IPS-20b (cell line): ENCODE measurements around the gene DHX29.

ENCODE experiments used
- H3K27ac ChIP-seq: one replicate; pipeline ENCODE4 v1.5.1; 2013; ENCODE audit warnings: low read length
- H3K27me3 ChIP-seq: 2 replicates; pipeline ENCODE4 v1.6.1; 2013; ENCODE audit warnings: mild to moderate bottlenecking, low read length, inconsistent platforms; ENCODE audit not compliant: insufficient read depth
- H3K36me3 ChIP-seq: 2 replicates; pipeline ENCODE4 v1.6.1; 2013; ENCODE audit warnings: low read depth, mild to moderate bottlenecking, inconsistent platforms, low read length, moderate library complexity; ENCODE audit not compliant: insufficient read depth
- H3K4me1 ChIP-seq: 2 replicates; pipeline ENCODE4 v1.6.1; 2013; ENCODE audit warnings: mild to moderate bottlenecking, control low read depth, inconsistent platforms, low read length, moderate library complexity; ENCODE audit not compliant: insufficient read depth
- H3K4me3 ChIP-seq: 2 replicates; pipeline ENCODE4 v1.5.1; 2013; ENCODE audit warnings: mild to moderate bottlenecking, low read length, inconsistent platforms
- H3K9ac ChIP-seq: 2 replicates; pipeline ENCODE4 v1.6.1; 2013; ENCODE audit warnings: low read depth, mild to moderate bottlenecking, inconsistent platforms, low read length, moderate library complexity
- H3K9me3 ChIP-seq: 2 replicates; pipeline ENCODE4 v1.6.1; 2013; ENCODE audit warnings: mild to moderate bottlenecking, low read depth, low read length, inconsistent platforms; ENCODE audit not compliant: insufficient read depth

Gene DHX29

DNA sequence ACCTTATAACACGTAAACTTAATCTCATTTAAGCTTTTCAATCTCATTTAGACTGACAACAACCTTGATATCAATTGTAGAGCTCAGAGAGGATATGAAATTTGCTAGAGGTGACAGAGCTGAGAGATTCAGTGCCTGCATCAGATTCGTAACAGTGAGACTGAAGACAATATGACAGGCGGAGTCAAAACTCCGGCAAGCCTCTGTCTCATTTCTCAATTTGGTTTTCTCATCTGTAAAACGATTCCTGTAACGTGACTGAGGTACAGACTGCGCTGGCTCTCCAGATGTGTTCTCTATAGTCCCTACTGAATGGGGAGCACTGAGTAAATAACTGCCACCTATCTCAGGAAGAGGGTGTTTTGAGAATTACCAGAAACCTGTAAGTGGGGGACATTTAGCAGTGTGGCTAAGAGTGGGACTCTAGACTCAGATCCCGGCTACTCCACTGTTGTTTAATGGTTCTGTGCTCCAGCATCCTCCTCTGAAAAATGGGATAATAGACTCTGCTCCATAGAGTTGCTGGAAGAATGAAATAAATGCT lies 77.3 kb downstream of the DHX29 start:
- Histone ChIP-seq H3K27ac (no peak overlapping the region), H3K27me3 (peaks cover 100% of the 10 kb centered on the region), H3K4me3 (no peak overlapping the region), H3K9ac (no peak overlapping the region), H3K36me3 (no peaks in the 10 kb centered on the region), H3K4me1 (peaks cover 7% of the 10 kb centered on the region), H3K9me3 (peaks cover 16% of the 10 kb centered on the region; the same call in 1 of the 2 replicates)

DNA sequence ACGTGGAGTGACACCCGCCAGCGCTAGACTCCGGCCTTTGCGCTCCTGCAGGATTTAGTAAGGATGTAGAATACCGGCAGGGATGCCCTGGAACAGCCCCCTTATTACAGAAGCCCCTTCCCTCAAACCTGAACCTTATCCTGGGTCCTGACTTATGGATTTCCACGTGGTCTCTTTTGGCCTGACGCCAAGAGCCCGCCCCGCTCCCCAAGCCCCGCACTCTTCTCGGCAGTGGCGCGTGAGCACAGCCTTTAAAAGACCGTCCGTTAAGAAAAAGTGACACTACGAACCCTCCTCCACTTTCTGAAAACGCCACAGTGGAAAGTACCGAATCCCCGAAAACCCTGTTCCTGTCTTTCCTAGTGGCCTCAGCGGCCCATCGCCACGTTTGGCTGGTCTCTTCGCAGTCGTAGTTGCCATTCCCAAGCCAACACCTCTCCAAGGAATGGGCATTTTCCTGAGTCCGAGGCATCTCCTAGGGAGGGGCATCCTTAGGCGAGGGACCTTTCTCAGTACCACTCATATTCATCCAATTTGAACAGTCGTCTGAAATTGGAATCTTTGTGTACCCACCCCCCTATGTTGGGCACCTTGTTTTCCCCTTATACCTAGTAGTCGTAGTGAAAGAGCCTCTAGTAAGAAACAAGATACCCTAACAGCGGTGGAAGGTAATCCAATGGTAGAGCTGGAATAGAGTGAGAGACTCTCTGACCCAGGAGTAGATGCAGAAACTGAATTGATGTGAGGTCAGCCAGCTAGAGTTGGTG lies 79.6 kb downstream of the DHX29 start:
- Histone ChIP-seq H3K9ac (no peak overlapping the region), H3K27ac (no peak overlapping the region), H3K36me3 (no peaks in the 10 kb centered on the region), H3K4me3 (peak overlapping the region; percentile 63), H3K9me3 (peaks cover 17% of the 10 kb centered on the region; the same call in 1 of the 2 replicates), H3K4me1 (peaks cover 3% of the 10 kb centered on the region; the same call in 1 of the 2 replicates), H3K27me3 (peaks cover 100% of the 10 kb centered on the region)

DNA sequence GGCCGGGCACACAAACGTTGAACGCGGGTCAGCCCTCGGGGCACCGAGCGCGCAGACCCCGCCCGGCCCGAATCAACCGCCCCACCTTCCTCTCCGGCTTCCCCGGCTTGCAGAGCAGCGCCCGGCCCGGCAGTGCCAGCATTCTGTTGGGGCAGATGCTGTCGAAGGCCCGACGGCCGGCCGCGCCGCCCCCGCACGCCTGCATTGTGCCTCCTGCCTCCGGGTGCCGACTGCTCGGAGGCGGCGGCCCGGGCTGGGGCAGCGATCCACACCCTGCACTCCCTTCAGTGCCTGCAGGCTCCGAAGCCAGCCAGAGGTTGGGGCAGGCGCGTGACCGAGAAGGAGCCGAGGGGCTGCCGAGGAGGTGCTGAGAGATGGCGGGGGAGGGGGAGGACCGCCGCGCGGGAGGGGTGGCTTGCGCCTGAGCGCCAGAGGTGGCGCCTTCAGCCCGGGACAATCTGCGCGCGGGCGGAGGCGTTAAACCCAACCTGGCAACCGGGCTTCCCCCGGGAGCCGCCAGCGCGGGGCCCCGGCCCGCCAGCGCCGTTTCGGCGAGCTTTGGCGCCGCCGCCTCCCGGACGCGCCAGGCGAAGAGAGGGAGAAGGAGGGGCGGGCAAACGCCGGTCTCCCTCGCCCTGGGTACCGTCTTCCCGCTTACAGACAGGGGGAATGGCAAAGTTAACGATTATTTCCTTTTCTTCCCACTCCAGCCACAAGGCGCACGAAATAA lies 80.4 kb downstream of the DHX29 start, which contains the start of gene MCIDAS:
Gene MCIDAS (minus strand): TSS at position 382 of the 730 bp plus-strand sequence. CDS start 177 bp downstream, at position 205.
- Histone ChIP-seq H3K27me3 (peaks cover 100% of the 10 kb centered on the region), H3K27ac (no peak within 1 kb of the TSS), H3K4me1 (peaks cover 3% of the 10 kb centered on the region; the same call in 1 of the 2 replicates), H3K36me3 (no peaks in the 10 kb centered on the region), H3K9me3 (peaks cover 22% of the 10 kb centered on the region; the same call in 1 of the 2 replicates), H3K4me3 (peak within 1 kb of the TSS; percentile 63), H3K9ac (no peak within 1 kb of the TSS)

DNA sequence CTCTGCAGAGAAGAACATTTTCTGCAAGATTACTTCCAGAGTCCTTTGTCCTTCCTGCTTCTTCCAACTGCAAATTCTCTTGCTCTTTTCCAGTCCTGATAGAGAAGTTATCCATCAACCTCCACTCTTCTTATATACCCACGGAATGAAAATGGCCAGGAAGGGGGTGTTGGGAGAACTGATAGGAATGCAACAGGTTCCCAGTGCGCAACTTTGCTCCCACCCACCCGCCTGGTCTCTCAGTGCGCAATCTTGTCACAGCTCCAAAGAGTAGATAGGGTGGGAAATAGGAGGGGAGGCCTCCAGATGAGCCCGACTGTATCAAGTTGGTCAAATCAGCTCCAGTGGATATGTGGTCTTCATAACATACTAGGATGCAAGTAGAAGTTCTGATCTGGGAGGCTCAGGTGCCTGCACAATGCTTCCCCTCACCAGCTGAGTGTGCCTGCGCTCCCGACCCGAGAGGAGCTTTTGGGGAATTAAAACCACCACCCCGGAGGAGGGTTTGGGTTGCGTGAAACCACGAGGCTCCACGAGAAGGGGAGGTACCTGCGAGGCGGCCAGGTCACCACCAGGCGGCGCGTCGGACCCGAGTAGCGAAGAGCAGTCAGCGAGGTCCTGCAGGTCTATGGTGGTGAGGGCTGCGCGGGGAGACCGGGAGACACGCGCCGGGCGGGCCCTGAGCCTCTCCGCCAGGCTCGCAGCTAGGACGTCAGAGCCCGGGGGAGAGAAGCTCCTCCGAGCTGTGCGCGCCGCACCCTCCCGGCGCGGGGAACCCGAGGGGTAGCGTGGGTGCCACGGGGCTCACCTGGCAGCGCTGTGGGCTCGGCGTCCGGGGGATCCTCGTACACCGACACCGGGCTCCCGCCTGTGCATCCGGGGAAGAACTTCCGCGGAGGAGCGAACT lies 81.2 kb downstream of the DHX29 start:
- H3K9ac ChIP-seq, result no peak overlapping the region
- peaks cover 22% of the 10 kb centered on the region; the same call in 1 of the 2 replicates for H3K9me3 ChIP-seq
- H3K4me3 ChIP-seq, result peak overlapping the region; percentile 63
- H3K4me1 ChIP-seq, result no peaks in the 10 kb centered on the region; the same call in 1 of the 2 replicates
- H3K27me3 ChIP-seq, result peaks cover 100% of the 10 kb centered on the region
- no peak overlapping the region for H3K27ac ChIP-seq
- no peaks in the 10 kb centered on the region for H3K36me3 ChIP-seq

DNA sequence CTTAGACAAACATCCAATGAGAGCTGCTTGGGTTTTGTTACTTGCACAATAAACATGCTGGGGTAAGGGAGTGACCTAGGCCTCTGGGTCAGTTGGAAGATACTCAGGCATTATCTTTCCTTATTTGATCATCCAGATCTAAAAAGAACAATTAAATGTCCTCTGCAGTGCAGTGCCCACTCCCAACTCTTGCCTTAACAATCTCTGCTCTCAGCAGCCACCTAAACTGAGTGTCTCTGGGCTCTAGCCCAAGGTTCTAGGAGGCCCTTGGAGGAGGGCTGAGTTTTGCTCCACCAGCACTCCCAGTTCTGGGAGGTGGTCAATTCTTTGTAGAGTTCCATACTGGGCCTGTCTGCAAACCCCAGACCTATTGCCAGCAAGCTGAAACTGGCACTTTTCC lies 82.1 kb downstream of the DHX29 start:
- Histone ChIP-seq H3K27me3 (peaks cover 100% of the 10 kb centered on the region), H3K27ac (no peak overlapping the region), H3K9me3 (peaks cover 14% of the 10 kb centered on the region; the same call in 1 of the 2 replicates), H3K36me3 (no peaks in the 10 kb centered on the region), H3K4me1 (peaks cover 3% of the 10 kb centered on the region), H3K9ac (no peak overlapping the region), H3K4me3 (no peak overlapping the region)

DNA sequence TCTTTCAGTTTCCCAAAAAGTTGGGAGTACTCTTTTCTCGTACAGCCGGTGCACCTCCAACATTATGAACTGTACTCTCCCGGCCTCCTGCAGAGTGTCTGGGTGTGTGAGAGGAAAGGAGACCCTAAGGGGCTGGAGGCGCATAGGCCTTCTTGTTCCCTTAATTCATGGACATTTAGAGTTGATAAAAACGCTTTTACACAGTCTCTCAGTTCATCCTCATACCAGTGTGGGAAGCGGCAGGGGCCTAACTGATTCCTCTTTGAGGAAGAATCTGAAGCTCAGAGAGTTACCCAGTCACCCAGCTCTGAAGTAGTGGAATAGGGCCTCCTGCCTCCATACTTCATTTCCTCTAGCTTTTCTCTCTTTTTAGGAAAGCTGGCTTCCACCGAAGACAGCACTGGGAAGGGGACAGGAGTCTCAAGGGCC lies 83.7 kb downstream of the DHX29 start:
- Histone ChIP-seq H3K9me3 (peaks cover 14% of the 10 kb centered on the region; the same call in 1 of the 2 replicates), H3K4me1 (peaks cover 3% of the 10 kb centered on the region), H3K27me3 (peaks cover 100% of the 10 kb centered on the region), H3K27ac (no peak overlapping the region), H3K9ac (no peak overlapping the region), H3K4me3 (peak overlapping the region; percentile 32; the same call in 1 of the 2 replicates), H3K36me3 (no peaks in the 10 kb centered on the region)

DNA sequence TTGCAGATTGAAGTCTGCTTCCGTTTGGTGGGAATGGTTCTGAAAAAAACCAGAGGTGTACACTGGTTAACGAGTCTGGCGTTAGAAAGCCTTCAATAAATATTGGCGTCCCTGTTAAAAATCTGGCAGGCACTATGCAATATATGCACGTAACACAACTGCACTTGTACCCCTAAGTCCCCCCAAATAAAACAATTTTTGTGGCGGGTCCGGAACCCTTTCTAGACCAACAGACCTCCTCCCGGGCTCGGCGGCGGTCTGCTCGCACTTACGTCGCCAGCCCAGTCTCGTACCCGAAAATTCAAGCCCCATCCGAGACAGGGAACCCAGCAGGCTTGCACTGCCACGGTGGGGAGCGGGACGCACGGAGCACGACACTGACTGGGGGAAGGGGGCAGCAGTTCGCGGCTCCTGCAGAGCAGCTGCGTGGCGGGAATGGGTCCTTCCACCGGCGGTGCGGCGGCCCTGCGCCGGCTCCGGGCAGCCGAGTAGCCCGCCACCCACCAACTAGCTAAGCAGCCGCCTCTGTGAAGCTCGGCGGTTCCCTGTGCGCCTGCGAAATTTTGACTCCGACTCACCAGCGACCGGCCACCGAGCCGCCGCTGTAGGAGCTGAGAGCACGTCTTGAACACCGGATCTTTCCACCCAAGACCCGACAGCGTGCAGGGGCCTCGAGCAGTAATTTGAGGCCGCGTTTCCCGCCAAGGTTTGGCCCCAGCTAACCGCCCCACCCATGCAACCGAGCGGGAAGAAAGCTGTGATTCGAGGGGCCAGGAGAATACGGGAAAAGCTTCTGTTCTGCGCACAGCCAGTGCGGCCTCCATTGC lies 84.3 kb downstream of the DHX29 start:
- peaks cover 3% of the 10 kb centered on the region for H3K4me1 ChIP-seq
- H3K36me3 ChIP-seq, result no peaks in the 10 kb centered on the region
- peaks cover 100% of the 10 kb centered on the region for H3K27me3 ChIP-seq
- peaks cover 13% of the 10 kb centered on the region; the same call in 1 of the 2 replicates for H3K9me3 ChIP-seq
- peak overlapping the region; percentile 32; the same call in 1 of the 2 replicates for H3K4me3 ChIP-seq
- no peak overlapping the region for H3K27ac ChIP-seq
- no peak overlapping the region for H3K9ac ChIP-seq

DNA sequence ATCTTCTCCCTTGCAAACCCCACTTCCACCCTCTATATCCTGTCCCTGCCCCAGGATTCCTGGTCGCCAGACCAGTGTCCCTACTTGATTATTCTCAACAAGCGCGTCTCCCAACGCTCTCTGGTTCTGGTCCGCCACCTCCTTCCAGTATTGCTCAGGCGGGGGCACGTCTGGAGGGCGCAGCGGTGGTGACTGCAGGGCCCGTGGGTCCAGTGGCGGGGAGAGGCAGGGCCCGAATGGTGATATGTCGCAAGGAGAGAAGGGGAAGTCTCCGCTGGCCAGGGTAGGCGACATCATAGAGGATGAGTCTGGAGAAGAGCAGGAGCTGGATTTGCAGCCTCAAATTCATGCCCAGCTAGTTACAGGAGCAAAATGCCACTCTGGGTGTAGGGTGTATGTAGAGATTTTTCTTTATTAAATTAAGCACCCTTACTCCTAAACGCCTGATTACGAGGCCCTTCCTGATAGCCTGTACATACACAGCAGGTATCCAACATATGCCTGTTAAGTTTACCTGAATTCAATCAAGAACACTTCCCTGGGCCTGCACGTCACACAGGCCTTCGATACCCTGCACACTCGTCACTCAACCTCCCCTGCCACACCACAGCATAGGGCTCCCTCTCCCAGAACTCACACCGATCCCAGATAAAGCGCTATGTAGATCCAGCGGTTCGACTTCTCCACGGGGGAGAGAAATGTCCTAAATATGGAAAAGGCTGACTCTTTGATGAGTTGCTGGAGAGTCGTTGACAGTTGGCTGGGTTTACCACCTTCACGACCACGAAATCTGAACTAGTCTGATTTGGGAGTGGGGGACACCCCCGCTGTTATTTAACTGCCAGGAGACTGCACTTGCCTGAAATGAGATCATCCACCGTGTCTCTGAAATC lies 85.2 kb downstream of the DHX29 start:
- H3K27ac ChIP-seq, result no peak overlapping the region
- H3K4me3 ChIP-seq, result peak overlapping the region; percentile 32; the same call in 1 of the 2 replicates

DNA sequence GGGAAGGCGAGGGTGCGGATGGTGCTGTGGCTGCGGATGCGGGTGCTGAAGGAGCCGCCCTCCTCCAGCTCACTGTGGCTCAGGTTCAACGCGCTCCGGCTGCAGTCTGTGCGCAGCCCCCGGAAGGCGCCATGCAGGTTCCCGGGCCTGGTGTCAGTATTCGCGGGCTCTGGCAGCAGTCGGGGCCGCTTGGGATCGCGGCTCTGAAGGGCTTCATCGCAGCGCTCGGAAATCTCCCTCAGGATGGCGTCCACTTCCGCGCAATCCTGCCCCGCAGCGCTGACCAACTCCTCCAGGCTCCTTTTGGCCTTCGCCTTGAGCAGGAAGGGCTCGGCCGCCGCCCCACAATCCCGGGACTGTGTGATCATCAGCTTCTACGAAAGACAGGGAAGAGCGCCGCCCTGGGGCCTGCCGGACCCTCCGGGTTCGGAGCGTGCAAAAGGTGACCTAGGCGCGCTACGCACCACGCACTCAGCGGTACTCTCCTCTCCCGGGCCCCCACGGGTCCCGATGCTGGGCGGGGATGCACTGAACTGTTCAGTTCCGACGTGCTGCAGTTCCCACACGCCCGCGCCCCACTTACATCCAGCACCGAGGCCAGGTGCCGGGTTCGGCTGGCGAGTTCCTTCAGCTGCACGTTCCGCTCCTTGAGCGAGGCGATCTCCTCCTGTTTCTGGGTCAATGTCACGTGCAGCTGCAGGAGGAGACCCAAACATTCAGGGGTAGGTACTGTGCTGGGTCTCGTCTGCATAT lies 86.9 kb downstream of the DHX29 start:
- Histone ChIP-seq H3K27ac (no peak overlapping the region), H3K9ac (no peak overlapping the region; the same call in 1 of the 2 replicates), H3K9me3 (peaks cover 6% of the 10 kb centered on the region; the same call in 1 of the 2 replicates), H3K4me3 (peak overlapping the region; percentile 68), H3K27me3 (peaks cover 86% of the 10 kb centered on the region), H3K4me1 (peaks cover 3% of the 10 kb centered on the region; the same call in 1 of the 2 replicates), H3K36me3 (no peaks in the 10 kb centered on the region)

More for the DNA sequence above, 85.2 kb downstream of the DHX29 start:
- peaks cover 98% of the 10 kb centered on the region for H3K27me3 ChIP-seq
- H3K36me3 ChIP-seq, result no peaks in the 10 kb centered on the region
- no peak overlapping the region for H3K9ac ChIP-seq
- peaks cover 8% of the 10 kb centered on the region; the same call in 1 of the 2 replicates for H3K9me3 ChIP-seq
- peaks cover 3% of the 10 kb centered on the region; the same call in 1 of the 2 replicates for H3K4me1 ChIP-seq
